GM15510 (cell line): ENCODE data around the gene NUDT19.

ENCODE experiments used
- POLR2A ChIP-seq: IDR thresholded peaks from 3 replicates; pipeline ENCODE4 v1.6.1; 2011; ENCODE audit warnings: borderline replicate concordance; ENCODE audit not compliant: insufficient read length; ENCODE audit errors: extremely low read depth

NUDT19 gene

DNA sequence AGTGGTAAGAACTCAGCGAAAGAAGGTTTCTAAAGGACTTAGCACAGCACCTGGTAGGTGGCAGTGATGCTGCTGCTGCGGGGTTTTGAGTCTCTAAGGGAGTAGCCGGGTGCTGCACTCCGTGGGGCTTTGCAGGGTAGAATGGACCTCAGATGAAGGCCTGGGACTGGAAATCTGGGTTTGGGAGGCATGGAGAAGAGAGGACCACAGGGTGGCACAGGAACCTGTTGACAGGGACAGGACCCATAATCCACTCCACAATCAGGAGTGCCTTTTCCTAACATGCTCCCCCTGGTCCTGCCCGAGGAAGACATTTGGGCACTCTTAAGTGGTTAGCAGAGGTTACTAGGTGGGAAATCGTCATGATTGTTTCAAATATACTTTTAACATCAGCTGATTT lies 57.7 kb downstream of the NUDT19 start:
- no peak for TF ChIP-seq POLR2A

DNA sequence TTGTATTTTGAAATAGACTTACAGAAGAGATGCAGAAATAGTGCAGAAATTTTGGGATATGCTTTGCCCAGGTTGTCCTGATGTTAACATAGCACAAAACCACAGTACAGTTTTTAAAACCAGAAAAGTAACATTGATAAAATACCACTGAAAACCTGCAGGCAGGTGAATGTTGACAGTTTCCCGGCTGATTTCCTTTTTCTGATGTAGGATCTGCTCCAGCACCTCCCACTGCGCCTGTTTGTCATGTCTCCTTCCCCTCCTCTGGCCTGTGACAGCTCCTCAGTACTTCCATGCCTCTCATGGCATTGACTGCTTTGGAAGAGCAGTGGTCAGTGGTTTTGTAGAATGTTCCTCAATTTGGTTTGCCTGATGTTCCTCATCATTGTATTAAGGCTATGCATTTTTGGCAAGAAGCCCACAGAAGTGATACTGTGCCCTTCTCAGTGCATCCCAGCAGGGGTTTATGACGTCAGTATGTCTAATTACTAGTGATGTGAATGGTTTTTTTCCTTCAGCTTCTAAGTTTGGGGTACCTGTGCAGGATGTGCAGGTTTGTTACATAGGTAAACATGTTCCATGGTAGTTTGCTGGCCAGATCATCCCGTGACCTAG lies 58.9 kb downstream of the NUDT19 start:
- no peak for TF ChIP-seq POLR2A

DNA sequence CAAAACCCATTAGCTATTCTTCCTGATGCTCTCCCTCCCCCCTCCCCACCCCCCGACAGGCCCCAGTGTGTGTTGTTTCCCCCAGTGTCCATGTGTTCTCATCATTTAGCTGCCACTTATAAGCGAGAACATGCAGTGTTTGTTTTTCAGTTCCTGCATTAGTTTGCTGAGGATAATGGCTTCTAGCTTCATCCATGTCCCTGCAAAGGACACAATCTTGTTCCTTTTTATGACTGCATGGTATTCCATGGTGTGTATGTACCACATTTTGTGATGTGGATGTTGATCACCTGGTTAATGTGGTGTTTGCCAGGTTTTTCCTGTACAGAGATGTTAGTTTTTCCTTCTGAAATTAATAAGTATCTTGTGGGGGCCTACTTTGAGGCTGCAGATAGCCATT lies 59.4 kb downstream of the NUDT19 start:
- TF ChIP-seq POLR2A = no peak

DNA sequence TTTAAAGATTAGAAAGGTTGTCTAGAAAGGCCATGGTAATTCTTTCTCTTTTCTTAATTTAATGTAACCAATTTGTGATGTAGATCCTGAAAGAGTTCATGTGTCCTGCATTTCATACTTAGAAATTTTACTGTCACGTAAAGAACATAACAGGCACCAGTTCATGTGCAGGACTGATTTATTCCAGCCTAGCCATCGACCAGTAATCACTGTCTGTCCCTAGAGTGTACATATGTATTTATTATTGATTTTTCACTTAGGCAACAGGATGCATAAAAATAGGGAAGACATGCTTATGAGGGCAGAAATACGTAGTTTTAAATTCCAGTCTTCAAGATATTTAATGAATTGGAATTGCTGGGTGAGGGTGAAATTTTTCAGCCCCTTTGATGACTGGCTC lies 65.6 kb downstream of the NUDT19 start:
- TF ChIP-seq POLR2A = no peak
